H9 (cell line): Measurements from ENCODE around the gene CHN1. TPM values are rescaled to one million over a fixed set of nuclear protein-coding genes. Genes with fewer than 3 reads are reported as not detected.

Source experiments
- DNase-seq: peaks from one replicate; pipeline ENCODE4 v3.0.0-alpha.2; 2017
- H2AFZ ChIP-seq: one replicate; pipeline ENCODE4 v1.6.1; 2013; ENCODE audit warnings: mild to moderate bottlenecking, low read length, control low read depth, moderate library complexity
- H2AK5ac ChIP-seq: 2 replicates; pipeline ENCODE4 v1.6.1; 2013; ENCODE audit warnings: low read length, control low read depth, mixed read lengths; ENCODE audit not compliant: insufficient read length
- H2BK120ac ChIP-seq: one replicate; pipeline ENCODE4 v1.6.1; 2013; ENCODE audit warnings: low read depth, mild to moderate bottlenecking, low read length, control low read depth, inconsistent platforms; ENCODE audit not compliant: poor library complexity, severe bottlenecking
- H2BK12ac ChIP-seq: 2 replicates; pipeline ENCODE4 v1.6.1; 2013; ENCODE audit warnings: low read length, control low read depth, mixed read lengths, low read depth; ENCODE audit not compliant: insufficient read length
- H2BK15ac ChIP-seq: 2 replicates; pipeline ENCODE4 v1.6.1; 2013; ENCODE audit warnings: low read depth, low read length, control low read depth
- H2BK20ac ChIP-seq: one replicate; pipeline ENCODE4 v1.6.1; 2013; ENCODE audit warnings: low read depth, mild to moderate bottlenecking, low read length, control low read depth, inconsistent platforms; ENCODE audit not compliant: poor library complexity, severe bottlenecking
- H2BK5ac ChIP-seq: 2 replicates; pipeline ENCODE4 v1.6.1; 2013; ENCODE audit warnings: low read length, control low read depth, mixed read lengths; ENCODE audit not compliant: insufficient read length
- H3K14ac ChIP-seq: 2 replicates; pipeline ENCODE4 v1.6.1; 2013; ENCODE audit warnings: low read length, control low read depth; ENCODE audit not compliant: insufficient read depth
- H3K18ac ChIP-seq: 2 replicates; pipeline ENCODE4 v1.6.1; 2013; ENCODE audit warnings: low read depth, mild to moderate bottlenecking, mixed read lengths, low read length, control low read depth; ENCODE audit not compliant: insufficient read length
- H3K23ac ChIP-seq: 2 replicates; pipeline ENCODE4 v1.6.1; 2013; ENCODE audit warnings: low read length, control low read depth, mixed read lengths, low read depth; ENCODE audit not compliant: insufficient read length
- H3K23me2 ChIP-seq: 2 replicates; pipeline ENCODE4 v1.6.1; 2013; ENCODE audit warnings: low read depth, mild to moderate bottlenecking, mixed read lengths, low read length, control low read depth; ENCODE audit not compliant: insufficient read length, poor library complexity, severe bottlenecking
- H3K27ac ChIP-seq: 2 replicates; pipeline ENCODE4 v1.5.1; 2013; ENCODE audit warnings: low read length, control low read depth, mixed read lengths, low read depth; ENCODE audit not compliant: insufficient read length
- H3K27me3 ChIP-seq: 2 replicates; pipeline ENCODE4 v1.6.1; 2013; ENCODE audit warnings: low read length, control low read depth, inconsistent platforms; ENCODE audit not compliant: insufficient read depth
- H3K4ac ChIP-seq: 2 replicates; pipeline ENCODE4 v1.6.1; 2013; ENCODE audit warnings: low read depth, mild to moderate bottlenecking, control low read depth, inconsistent platforms, low read length, moderate library complexity
- H3K4me1 ChIP-seq: 2 replicates; pipeline ENCODE4 v1.6.1; 2013; ENCODE audit warnings: low read length, control low read depth, inconsistent platforms; ENCODE audit not compliant: insufficient read depth
- H3K4me2 ChIP-seq: 2 replicates; pipeline ENCODE4 v1.6.1; 2013; ENCODE audit warnings: low read length, control low read depth, mixed read lengths; ENCODE audit not compliant: insufficient read length, insufficient read depth
- H3K56ac ChIP-seq: 2 replicates; pipeline ENCODE4 v1.6.1; 2013; ENCODE audit warnings: low read depth, mild to moderate bottlenecking, mixed read lengths, low read length, control low read depth; ENCODE audit not compliant: insufficient read length
- H3K79me1 ChIP-seq: 2 replicates; pipeline ENCODE4 v1.6.1; 2013; ENCODE audit warnings: low read depth, mild to moderate bottlenecking, moderate library complexity, low read length, control low read depth, inconsistent platforms; ENCODE audit not compliant: insufficient read depth, poor library complexity, severe bottlenecking
- H3K79me2 ChIP-seq: 2 replicates; pipeline ENCODE4 v1.6.1; 2013; ENCODE audit warnings: low read length, control low read depth, inconsistent platforms; ENCODE audit not compliant: insufficient read depth
- H3K9ac ChIP-seq: 2 replicates; pipeline ENCODE4 v1.6.1; 2013; ENCODE audit warnings: low read length, control low read depth, mixed read lengths; ENCODE audit not compliant: insufficient read length; ENCODE audit errors: extremely low read depth
- H3K9me3 ChIP-seq: one replicate; pipeline ENCODE4 v1.6.1; 2013; ENCODE audit warnings: low read depth, low read length, inconsistent platforms; ENCODE audit not compliant: control insufficient read depth
- H3T11ph ChIP-seq: one replicate; pipeline ENCODE4 v1.6.1; 2013; ENCODE audit warnings: mild to moderate bottlenecking, low read length, control low read depth, inconsistent platforms
- H4K20me1 ChIP-seq: one replicate; pipeline ENCODE4 v1.6.1; 2013; ENCODE audit not compliant: control insufficient read depth, insufficient read length, insufficient read depth
- H4K5ac ChIP-seq: 2 replicates; pipeline ENCODE4 v1.6.1; 2013; ENCODE audit warnings: low read depth, mild to moderate bottlenecking, mixed read lengths, low read length, control low read depth; ENCODE audit not compliant: insufficient read length
- H4K8ac ChIP-seq: replicated peaks from 2 replicates; pipeline ENCODE4 v1.6.1; 2013; ENCODE audit warnings: low read length, control low read depth, mixed read lengths, low read depth; ENCODE audit not compliant: insufficient read length
- H4K91ac ChIP-seq: 2 replicates; pipeline ENCODE4 v1.6.1; 2013; ENCODE audit warnings: low read depth, mild to moderate bottlenecking, moderate library complexity, mixed read lengths, low read length, control low read depth; ENCODE audit not compliant: insufficient read length
- H3K27ac Mint-ChIP-seq, 3 experiments: 2 replicates in 2 of 3; 3 replicates in 1 of 3; pipeline ENCODE4 v1.8.0; 2020 to 2021; ENCODE audit warnings: mixed read lengths in 3 of 3, mild to moderate bottlenecking in 1 of 3, moderate library complexity in 1 of 3
- H3K27me3 Mint-ChIP-seq: 2 replicates; pipeline ENCODE4 v1.8.0; 2021; ENCODE audit warnings: low read depth, mild to moderate bottlenecking, moderate library complexity, mixed read lengths
- H3K36me3 Mint-ChIP-seq, 3 experiments: 2 replicates in 2 of 3; 3 replicates in 1 of 3; pipeline ENCODE4 v1.8.0; 2020 to 2021; ENCODE audit warnings: low read depth in 3 of 3, mixed read lengths in 3 of 3; ENCODE audit not compliant: insufficient read depth in 1 of 3
- H3K4me1 Mint-ChIP-seq, 2 experiments: 2 replicates each; pipeline ENCODE4 v1.8.0; 2020; ENCODE audit warnings: mixed read lengths in 2 of 2
- H3K4me3 Mint-ChIP-seq, 2 experiments: 2 replicates in 1 of 2; 3 replicates in 1 of 2; pipeline ENCODE4 v1.8.0; 2020 to 2021; ENCODE audit warnings: mild to moderate bottlenecking in 2 of 2, mixed read lengths in 2 of 2, moderate library complexity in 1 of 2
- H3K9me3 Mint-ChIP-seq, 2 experiments: 2 replicates in 1 of 2; 3 replicates in 1 of 2; pipeline ENCODE4 v1.8.0; 2020; ENCODE audit warnings: mild to moderate bottlenecking in 2 of 2, mixed read lengths in 2 of 2, moderate library complexity in 1 of 2
- WGBS: extraction: QIAGEN DNeasy Blood & Tissue Kit; methylation state at CpG from one replicate; pipeline ENCODE4 v1.1.7; 2013; ENCODE audit warnings: missing lambda C conversion rate, low lambda C conversion rate, mixed read lengths; ENCODE audit not compliant: insufficient read length; ENCODE audit errors: extremely low coverage; 5-methylcytosine and 5-hydroxymethylcytosine counted together
- total RNA-seq: library from RNA; stranded (reverse); gene quantifications from 2 replicates; pipeline ENCODE4 v1.2.1, GENCODE V29; 2021
- TF ChIP-seq, protein P1 (sequence below): fragments of 200-600 bp; sonication (generic); conservative IDR thresholded peaks from 3 replicates; pipeline ENCODE4 v1.8.0; 2021; ENCODE audit warnings: antibody characterized with exemption, mild to moderate bottlenecking

Gene CHN1
- total RNA-seq, 1 experiment from 2014 or later = 33.9 TPM

- no peak overlapping the region for H3K4me3 Mint-ChIP-seq
- H3K4me2 ChIP-seq = no peak overlapping the region
These were observed 86.2 kb downstream of the CHN1 start for GRCh38 chr2:174918886-174919526.

More at GRCh38 chr2:174918886-174919526, 86.2 kb downstream of the CHN1 start:
- H3K23me2 ChIP-seq = no peaks in the 10 kb centered on the region
- no peak overlapping the region for H3T11ph ChIP-seq
- H2BK5ac ChIP-seq = no peak overlapping the region
- H3K4me1 Mint-ChIP-seq = peaks cover 36 to 39% of the 10 kb centered on the region in 2 experiments
- H3K27me3 ChIP-seq = no peaks in the 10 kb centered on the region
- TF ChIP-seq, protein P1, sequence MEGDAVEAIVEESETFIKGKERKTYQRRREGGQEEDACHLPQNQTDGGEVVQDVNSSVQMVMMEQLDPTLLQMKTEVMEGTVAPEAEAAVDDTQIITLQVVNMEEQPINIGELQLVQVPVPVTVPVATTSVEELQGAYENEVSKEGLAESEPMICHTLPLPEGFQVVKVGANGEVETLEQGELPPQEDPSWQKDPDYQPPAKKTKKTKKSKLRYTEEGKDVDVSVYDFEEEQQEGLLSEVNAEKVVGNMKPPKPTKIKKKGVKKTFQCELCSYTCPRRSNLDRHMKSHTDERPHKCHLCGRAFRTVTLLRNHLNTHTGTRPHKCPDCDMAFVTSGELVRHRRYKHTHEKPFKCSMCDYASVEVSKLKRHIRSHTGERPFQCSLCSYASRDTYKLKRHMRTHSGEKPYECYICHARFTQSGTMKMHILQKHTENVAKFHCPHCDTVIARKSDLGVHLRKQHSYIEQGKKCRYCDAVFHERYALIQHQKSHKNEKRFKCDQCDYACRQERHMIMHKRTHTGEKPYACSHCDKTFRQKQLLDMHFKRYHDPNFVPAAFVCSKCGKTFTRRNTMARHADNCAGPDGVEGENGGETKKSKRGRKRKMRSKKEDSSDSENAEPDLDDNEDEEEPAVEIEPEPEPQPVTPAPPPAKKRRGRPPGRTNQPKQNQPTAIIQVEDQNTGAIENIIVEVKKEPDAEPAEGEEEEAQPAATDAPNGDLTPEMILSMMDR = no peak
- no peak overlapping the region for H3K56ac ChIP-seq
- H3K9me3 Mint-ChIP-seq = peaks cover 4 to 6% of the 10 kb centered on the region in 2 experiments; a peak in 4 of 5 replicates
- no peak overlapping the region for H2AFZ ChIP-seq
- H2BK15ac ChIP-seq = no peak overlapping the region
- H2AK5ac ChIP-seq = no peak overlapping the region
- no peak overlapping the region for H3K18ac ChIP-seq
- H3K79me1 ChIP-seq = no peaks in the 10 kb centered on the region
- WGBS = no CpG with 5 or more reads among the region's 1 CpG
- H3K4me1 ChIP-seq = peaks cover 7% of the 10 kb centered on the region; the same call in 1 of the 2 replicates
- no peak overlapping the region for H2BK12ac ChIP-seq
- no peaks in the 10 kb centered on the region for H3K79me2 ChIP-seq
- no peak overlapping the region for H3K4ac ChIP-seq
- no peak overlapping the region for H4K91ac ChIP-seq
- H3K9me3 ChIP-seq = no peaks in the 10 kb centered on the region
- no peak overlapping the region for H4K8ac ChIP-seq
- no peaks in the 10 kb centered on the region for H4K20me1 ChIP-seq
- H2BK20ac ChIP-seq = no peak overlapping the region
- H2BK120ac ChIP-seq = no peak overlapping the region
- peaks cover 28 to 49% (median 28%) of the 10 kb centered on the region in 3 experiments for H3K36me3 Mint-ChIP-seq
- H3K14ac ChIP-seq = no peak overlapping the region
- H3K27ac ChIP-seq = no peak overlapping the region
- H3K27me3 Mint-ChIP-seq = no peaks in the 10 kb centered on the region
- H4K5ac ChIP-seq = no peak overlapping the region
- no peak for DNase-seq
- H3K23ac ChIP-seq = no peak overlapping the region
- H3K27ac Mint-ChIP-seq = peak overlapping the region in 2 of 3 experiments; percentile 34 to 46; a peak in 2 of 7 replicates
- H3K9ac ChIP-seq = no peak overlapping the region
